Measurements from ENCODE around the gene SMG5.
A peak's percentile ranks its signal among the peaks of the same experiment; 100 is the strongest.
"Not testable (repeated sequence)": the region's sequence is repeated elsewhere in the genome, so short reads cannot be mapped to it uniquely, and the experiment has no call there.

SMG5 gene

GRCh38 chr1:156282479-156283222, at the start of gene SMG5:
SMG5 (minus strand) TSS chr1:156282825; CDS start chr1:156282680, 145 bp downstream.
- peak; percentile 92 to 99 (median 93) for DNase-seq
- intact Hi-C loops (cut with DNase I), result no loop called here

DNA sequence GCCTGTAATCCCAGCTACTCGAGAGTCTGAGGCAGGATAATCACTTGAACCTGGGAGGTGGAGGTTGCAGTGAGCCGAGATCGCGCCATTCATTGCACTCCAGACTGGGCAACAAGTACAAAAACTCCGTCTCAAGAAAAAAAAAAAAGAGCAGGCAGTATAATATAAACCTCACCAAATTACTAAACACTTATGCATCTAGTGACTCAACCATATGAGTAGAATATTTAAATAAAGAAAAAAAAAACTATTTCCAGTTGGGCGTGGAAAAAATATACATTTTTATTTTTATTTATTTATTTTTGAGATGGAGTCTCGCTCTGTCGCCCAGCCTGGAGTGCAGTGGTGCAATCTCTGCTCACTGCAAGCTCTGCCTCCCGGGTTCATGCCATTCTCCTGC, 40.6 kb upstream of the SMG5 start:
- DNase-seq; intact Hi-C loops (cut with DNase I): not testable (repeated sequence)

DNA sequence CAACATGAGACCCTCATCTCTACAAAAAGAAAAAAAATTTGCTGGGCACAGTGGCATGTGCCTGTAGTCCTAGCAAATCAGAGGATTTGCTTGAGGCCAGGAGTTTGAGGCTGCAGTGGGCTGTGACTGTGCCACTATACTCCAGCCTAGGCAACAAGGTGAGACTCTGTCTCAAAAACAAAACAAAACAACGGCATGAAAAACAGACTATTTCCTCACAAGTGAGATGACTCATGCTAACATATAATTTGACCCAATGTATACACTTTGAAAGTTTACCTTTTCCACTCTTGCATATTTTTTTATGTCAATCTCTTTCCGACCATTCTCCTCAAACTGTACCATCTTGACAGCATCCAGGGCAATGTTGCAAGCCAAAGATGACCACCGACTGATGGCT, 37.9 kb upstream of the SMG5 start:
- intact Hi-C loops (cut with DNase I), result no loop called here
- DNase-seq, result no peak

DNA sequence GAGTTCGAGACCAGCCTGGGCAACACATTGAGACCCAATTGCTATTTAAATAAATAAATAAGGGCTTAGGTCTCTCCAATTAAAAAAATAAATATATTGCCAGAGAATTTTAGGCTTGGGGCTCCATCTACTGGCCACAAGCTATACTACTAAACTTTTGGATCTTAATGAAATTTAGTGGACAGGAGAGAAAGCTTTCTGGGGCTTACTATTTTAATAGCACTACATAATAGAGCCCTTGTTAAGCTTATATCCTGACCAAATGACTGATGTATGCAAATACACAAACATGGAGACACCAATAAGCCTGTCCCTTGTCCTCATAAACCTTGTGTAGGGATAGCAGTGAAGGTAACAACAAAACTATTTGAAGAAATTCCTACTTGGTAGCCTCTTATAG, 37.0 kb upstream of the SMG5 start:
- DNase-seq, result no peak
- intact Hi-C loops (cut with DNase I), result no loop called here

DNA sequence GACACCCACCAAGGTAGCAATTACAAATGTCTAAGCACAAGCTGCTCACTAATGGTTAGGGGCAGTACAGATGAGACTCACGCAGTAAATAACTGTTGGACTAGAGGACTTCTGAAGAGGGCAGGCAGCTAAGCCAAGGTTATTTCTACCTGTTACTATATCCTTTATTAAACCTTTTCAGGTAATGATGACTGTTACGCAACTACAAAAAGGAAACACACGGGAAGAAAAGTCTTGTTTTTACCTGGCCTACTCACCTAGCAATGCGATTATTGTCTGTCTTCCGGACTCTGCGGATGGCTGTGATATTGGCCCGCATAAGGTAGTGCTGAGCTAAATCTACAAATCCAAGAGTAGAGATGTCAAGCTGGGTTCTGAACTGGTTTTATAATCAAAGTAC, 34.3 kb upstream of the SMG5 start:
- intact Hi-C loops (cut with DNase I), result no loop called here
- no peak for DNase-seq

GRCh38 chr1:156310962-156311361, 28.3 kb upstream of the SMG5 start:
- peak in 1 of 10 donors; percentile 14 for DNase-seq
- intact Hi-C loops (cut with DNase I), result no loop called here

DNA sequence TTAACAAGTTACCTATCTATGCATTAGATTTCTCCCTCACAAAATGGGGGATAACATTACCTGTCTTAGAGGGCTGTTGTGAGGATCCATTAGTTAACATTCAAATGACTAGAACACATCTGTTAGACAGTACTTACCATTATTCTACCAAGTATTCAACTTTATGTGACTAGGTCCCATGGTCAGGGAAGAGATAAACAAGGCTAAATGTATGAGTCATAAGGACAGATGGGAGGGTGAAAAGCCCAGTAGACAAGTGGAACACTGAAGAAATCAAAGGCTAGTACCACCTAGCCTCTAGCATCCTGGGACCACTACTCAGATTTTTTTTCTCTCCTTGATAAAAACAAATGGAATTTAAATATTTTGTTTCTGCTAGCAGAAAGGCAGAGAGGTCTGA, 25.5 kb upstream of the SMG5 start:
- intact Hi-C loops (cut with DNase I), result no loop called here

DNA sequence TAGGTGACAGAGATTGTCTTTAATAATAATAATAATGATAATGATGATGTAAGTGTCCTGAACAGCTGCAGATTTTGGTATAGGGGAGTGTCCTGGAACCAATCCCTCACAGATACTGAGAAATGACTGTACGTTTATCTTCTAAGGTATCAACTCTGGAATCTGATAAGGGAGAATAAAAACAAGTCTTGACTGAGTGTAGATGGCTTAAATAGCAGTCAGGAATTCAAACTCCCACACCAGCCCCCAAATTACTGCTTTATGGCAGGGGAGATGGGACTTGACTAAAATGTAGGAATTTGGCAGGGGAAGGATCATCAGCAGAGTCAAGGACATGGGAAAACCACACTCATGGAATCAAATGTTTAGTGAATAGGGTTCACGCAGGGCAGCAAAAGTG, 22.6 kb upstream of the SMG5 start:
- no peak for DNase-seq
- intact Hi-C loops (cut with DNase I), result no loop called here

More for the DNA sequence above, 25.5 kb upstream of the SMG5 start:
- no peak for DNase-seq

DNA sequence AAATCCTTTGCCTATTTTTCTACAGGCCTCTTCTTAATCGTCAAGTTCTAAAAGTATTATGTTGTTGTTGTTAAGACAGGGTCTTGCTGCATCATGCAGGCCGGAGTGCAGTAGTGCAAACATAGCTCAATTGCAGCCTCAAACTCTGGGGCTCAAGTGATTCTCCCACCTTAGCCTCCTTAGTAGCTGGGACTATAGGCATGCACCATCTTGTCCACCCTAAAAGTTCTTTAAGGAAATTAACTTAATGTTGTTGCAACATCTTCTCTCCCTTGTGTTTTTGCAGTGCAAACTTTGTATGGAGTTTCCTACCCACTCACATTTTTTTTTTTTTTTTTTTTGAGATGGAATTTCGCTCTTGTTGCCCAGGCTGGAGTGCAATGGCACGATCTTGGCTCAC, 20.6 kb upstream of the SMG5 start:
- intact Hi-C loops (cut with DNase I), result no loop called here

DNA sequence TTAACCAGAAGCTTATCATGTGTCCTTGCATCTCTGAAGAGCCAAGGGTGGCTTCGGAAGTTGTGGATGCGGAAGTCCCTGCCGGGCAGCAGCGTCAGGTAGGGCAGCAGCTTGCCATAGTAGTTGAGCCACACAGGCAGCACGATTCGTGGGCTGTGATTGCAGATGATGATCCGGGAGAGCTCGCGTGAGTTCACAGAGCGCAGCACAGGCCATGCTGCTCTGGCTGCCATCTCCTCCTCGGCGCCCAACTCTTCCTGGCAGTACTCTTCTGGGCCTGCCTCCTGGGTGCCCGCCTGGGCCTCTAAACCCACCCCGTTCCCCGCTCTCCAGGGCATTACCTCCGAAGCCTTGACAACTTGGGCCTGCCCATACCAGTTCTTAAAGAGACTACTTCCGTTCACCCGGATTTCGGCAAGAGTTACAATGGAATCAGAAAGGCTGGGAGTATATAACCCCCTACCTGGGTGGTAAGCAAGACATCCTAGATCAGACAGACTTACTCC, 16.3 kb upstream of the SMG5 start, which contains the start of gene VHLL:
Gene VHLL (minus strand): TSS at position 456 of the 506 bp plus-strand sequence. CDS start 118 bp downstream, at position 338.
- no peak for DNase-seq
- intact Hi-C loops (cut with DNase I), result loop anchor here (10.0 kb wide), 1 partner anchor 64 kb away; no protein-coding TSS in a partner anchor

More for the DNA sequence above, 20.6 kb upstream of the SMG5 start:
- DNase-seq, result no peak

GRCh38 chr1:156295391-156295947, 12.8 kb upstream of the SMG5 start, which contains the start of gene GLMP:
GLMP (minus strand) TSS chr1:156295679; CDS start chr1:156295645, 34 bp downstream.
- intact Hi-C loops (cut with DNase I), result loop anchor here (10.0 kb wide), 1 partner anchor 61 kb away; no protein-coding TSS in a partner anchor
- peak in 9 of 10 donors; percentile 62 to 94 (median 69) for DNase-seq

- intact Hi-C loops (cut with DNase I), result loop anchor here (10.0 kb wide), 1 partner anchor 59 kb away; no protein-coding TSS in a partner anchor
- DNase-seq, result peak in 1 of 10 donors; percentile 58
These were observed 11.3 kb upstream of the SMG5 start for GRCh38 chr1:156293895-156294294.

GRCh38 chr1:156293098-156293434, 10.4 kb upstream of the SMG5 start:
- DNase-seq, result peak in 1 of 10 donors; percentile 22
- intact Hi-C loops (cut with DNase I), result loop anchor here (10.0 kb wide), 1 partner anchor 58 kb away; no protein-coding TSS in a partner anchor

DNA sequence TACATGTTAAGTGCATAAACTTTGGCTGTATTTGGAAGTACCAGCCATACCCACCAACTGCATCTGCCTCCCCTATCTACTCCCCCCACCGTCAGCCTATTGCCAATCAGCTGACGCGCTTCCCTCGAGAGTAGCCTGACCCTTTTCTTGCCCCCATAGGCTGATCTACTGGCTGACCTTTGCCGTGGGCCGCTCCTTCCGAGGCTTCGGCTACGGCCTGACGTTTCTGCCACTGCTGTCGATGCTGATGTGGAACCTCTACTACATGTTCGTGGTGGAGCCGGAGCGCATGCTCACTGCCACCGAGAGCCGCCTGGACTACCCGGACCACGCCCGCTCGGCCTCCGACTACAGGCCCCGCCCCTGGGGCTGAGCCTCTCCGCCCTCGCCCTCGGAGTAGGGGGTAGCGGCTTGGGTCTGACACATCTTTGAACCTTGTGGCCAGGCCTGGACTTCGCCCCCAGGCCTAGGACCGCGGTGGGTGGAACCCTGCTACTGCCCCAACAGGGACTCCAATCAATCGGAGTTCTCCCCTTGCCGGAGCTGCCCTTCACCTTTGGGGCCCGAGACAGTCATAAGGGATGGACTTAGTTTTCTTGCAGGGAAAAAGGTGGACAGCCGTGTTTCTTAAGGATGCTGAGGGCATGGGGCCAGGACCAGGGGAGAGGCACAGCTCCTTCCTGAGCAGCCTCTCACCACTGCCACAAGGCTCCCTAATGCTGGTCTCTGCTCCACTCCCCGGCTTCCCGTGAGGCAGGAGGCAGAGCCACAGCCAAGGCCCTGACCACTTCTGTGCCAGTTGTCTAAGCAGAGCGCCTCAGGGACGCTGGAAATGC, 8.8 kb upstream of the SMG5 start:
- peak; percentile 74 to 98 (median 84) for DNase-seq
- intact Hi-C loops (cut with DNase I), result loop anchor here (10.0 kb wide), 1 partner anchor 57 kb away; no protein-coding TSS in a partner anchor

GRCh38 chr1:156289857-156290256, 7.2 kb upstream of the SMG5 start:
- intact Hi-C loops (cut with DNase I), result loop anchor here (10.0 kb wide), 1 partner anchor 55 kb away; no protein-coding TSS in a partner anchor
- no peak for DNase-seq

- intact Hi-C loops (cut with DNase I), result no loop called here
- peak in 2 of 10 donors; percentile 43 to 67 for DNase-seq
These were observed 3.4 kb upstream of the SMG5 start for GRCh38 chr1:156286061-156286460.

GRCh38 chr1:156285437-156285836, 2.8 kb upstream of the SMG5 start:
- DNase-seq, result peak in 2 of 10 donors; percentile 59 to 75
- intact Hi-C loops (cut with DNase I), result no loop called here

DNA sequence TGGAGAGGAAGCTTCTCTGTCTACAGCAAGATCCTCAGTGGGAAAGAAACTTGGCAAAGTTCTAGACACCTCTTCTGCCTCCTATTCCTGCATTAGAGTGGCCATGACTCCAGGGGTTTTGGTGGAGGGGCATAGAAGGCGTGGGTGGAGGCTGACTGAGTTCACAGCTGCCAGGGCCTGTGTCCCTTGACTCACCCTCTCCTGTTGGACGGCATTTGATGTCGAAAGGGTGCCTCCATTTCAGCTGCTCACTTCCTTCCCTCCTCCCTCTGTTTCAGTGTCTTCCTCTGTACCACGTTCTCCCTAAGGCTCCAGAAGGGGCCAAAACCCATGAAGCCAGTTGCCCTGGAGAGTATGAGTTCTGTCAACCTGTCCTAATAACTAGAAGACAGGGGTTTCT, 2.1 kb upstream of the SMG5 start:
- intact Hi-C loops (cut with DNase I), result no loop called here

DNA sequence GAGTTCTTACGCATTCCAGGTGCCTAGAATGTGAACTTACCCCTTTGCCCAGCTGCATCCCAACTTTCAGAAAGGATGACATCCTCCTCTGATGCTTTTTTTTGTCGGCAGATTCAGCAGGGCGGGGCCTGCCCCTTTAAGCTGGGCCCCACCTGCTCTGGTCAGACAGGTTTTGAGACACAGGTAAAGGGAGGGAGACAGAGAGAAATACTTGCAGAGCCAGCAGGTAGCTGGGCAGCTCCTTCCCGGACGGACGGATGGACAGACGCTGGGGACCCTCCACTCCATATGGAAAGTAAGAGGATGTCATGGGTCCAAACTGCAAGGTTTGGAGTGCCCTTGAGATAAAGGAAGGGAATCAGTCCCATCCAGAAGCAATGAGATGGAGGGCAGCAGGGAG, 1.5 kb upstream of the SMG5 start, which contains the start of gene TMEM79:
Gene TMEM79 (plus strand): TSS at position 214 of the 400 bp plus-strand sequence. CDS start 902 bp downstream, outside the sequence.
- intact Hi-C loops (cut with DNase I), result no loop called here
- DNase-seq, result peak in 2 of 10 donors; percentile 30 to 44

More for the DNA sequence above, 2.1 kb upstream of the SMG5 start:
- DNase-seq, result peak in 2 of 10 donors; percentile 5 to 21

- no peak for DNase-seq
- intact Hi-C loops (cut with DNase I), result no loop called here
These were observed 896 bp upstream of the SMG5 start for GRCh38 chr1:156283521-156283920.
